Measurements from ENCODE around the gene AK9.
A peak's percentile ranks its signal among the peaks of the same experiment; 100 is the strongest.
"Not testable (repeated sequence)": the region's sequence is repeated elsewhere in the genome, so short reads cannot be mapped to it uniquely, and the experiment has no call there.

The AK9 gene

DNA sequence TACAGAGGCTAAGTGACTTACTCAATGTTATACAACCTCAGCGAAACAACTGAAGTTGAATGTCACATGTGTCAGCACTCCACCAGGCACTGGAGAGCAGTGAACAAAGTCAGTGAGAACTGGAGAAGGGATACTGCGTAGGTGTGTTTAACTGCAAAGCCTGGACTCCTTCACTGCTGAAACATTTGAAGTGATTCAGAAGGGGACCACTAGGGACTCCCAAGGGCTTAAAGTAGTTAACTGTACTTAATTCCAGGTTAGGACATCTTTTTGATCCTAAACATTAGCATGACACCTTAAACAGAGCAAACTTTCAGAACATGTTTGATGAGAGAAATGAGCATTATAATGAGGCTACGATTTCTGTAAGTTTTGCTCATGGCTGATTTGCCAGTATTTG, 163.0 kb downstream of the AK9 start:
- no peak for DNase-seq (ENCODE audit: low read depth)
- TF ChIP-seq, protein P1, sequence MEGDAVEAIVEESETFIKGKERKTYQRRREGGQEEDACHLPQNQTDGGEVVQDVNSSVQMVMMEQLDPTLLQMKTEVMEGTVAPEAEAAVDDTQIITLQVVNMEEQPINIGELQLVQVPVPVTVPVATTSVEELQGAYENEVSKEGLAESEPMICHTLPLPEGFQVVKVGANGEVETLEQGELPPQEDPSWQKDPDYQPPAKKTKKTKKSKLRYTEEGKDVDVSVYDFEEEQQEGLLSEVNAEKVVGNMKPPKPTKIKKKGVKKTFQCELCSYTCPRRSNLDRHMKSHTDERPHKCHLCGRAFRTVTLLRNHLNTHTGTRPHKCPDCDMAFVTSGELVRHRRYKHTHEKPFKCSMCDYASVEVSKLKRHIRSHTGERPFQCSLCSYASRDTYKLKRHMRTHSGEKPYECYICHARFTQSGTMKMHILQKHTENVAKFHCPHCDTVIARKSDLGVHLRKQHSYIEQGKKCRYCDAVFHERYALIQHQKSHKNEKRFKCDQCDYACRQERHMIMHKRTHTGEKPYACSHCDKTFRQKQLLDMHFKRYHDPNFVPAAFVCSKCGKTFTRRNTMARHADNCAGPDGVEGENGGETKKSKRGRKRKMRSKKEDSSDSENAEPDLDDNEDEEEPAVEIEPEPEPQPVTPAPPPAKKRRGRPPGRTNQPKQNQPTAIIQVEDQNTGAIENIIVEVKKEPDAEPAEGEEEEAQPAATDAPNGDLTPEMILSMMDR (IDR thresholded peaks at IDR 0.05; ENCODE audit: control insufficient read depth, extremely low read depth, insufficient read depth), result no peak
- H3K4me3 ChIP-seq (ENCODE audit: low read depth, low read length), result no peak overlapping the region

DNA sequence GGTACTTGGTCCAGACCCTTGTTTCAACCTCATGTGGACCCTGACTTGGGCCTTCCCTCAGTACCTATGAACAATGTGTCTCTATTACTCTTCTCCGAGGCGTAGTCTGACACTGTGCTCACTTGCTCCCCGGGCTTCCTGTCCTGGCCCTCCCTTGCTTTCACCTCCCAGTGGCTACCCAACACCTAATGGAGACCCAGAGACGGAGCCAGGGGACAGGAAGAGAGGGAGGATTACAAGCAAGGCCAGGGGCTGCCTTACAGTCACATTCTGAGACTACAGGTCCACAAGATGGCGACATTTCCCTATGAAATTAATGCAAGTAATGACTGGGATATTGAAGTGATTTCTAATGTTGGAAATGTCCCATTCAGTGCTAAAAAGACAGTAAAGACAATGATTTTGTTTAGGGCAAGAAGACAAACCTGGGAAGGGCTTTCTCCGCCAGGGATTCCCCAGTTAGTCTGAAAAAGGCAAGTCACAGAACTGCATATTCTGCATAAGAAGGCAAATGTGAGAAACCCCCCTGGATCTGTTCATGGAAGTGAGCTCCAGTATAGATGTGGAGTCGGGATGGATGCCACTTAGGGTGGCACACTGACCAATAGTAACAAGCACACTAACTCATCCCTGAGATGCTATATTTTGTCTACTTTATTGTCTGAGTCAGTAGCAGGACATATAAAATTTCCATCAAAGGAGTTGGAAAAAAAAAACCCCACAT, 163.9 kb downstream of the AK9 start:
- TF ChIP-seq, protein P1 (IDR thresholded peaks at IDR 0.05; ENCODE audit: control insufficient read depth, extremely low read depth, insufficient read depth), result peak; percentile 82
- H3K4me3 ChIP-seq (ENCODE audit: low read depth, low read length), result no peak overlapping the region
- DNase-seq (ENCODE audit: low read depth), result peak; percentile 46

DNA sequence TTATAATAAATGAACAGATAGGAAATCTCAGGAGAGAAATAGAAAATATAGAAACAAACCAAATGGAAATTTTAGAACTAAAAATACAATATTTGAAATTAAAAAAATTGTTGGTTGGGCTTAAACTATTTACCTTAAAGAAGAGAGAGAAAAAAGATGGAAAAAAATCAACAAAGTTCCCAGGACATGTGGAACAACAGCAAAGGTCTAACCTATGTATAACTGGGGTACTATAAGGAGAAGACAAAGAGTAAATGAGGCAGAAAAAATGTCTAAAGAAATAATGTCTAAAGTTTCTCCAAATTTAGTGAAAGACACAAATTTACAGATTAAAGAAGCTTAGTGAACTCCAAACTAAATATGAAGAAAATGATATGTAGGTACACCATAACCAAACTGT, 166.9 kb downstream of the AK9 start:
- no peak for DNase-seq (ENCODE audit: low read depth)
- no peak overlapping the region for H3K4me3 ChIP-seq (ENCODE audit: low read depth, low read length)
- TF ChIP-seq, protein P1 (IDR thresholded peaks at IDR 0.05; ENCODE audit: control insufficient read depth, extremely low read depth, insufficient read depth), result no peak

DNA sequence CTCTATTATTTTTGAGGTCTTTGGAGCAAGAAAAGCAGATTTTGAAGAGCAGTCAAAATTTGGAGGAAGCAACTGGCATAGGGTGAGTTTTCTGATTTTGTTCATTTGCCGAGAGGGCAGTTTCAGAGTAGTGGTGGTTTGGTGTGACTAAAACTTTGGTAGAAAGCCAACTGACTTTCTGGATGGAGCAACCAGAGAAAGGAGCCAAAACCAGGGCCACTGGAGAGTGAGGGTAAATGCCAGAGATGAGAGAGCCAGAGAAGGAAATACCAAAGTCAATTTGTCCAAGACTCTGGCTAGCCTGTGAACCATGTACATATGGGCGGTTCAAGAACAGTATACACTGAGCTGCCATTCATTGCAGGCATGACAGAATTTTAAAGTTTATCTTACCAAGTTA, 167.5 kb downstream of the AK9 start:
- DNase-seq (ENCODE audit: low read depth), result no peak
- TF ChIP-seq, protein P1 (IDR thresholded peaks at IDR 0.05; ENCODE audit: control insufficient read depth, extremely low read depth, insufficient read depth), result no peak
- no peak overlapping the region for H3K4me3 ChIP-seq (ENCODE audit: low read depth, low read length)

DNA sequence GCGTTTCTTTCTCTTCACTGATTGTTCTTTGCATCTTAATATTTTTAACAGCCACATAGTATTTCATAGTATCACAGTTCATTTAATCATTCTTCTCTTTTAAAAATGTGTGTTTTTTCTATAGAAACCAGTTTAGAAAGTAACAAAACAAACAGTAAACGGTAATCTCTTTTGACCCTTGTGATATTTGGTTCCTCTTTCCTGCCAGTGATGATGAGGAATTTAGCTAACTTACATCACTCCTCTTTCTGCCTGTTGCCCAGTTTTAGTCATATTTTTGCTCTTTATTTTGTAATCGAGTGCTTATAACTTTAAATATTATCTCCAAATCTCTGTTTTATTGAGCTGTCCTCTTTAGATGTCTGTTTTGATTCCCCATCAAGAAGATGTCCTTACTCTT, 169.9 kb downstream of the AK9 start:
- TF ChIP-seq, protein P1 (IDR thresholded peaks at IDR 0.05; ENCODE audit: control insufficient read depth, extremely low read depth, insufficient read depth), result no peak
- DNase-seq (ENCODE audit: low read depth), result no peak
- no peak overlapping the region for H3K4me3 ChIP-seq (ENCODE audit: low read depth, low read length)

DNA sequence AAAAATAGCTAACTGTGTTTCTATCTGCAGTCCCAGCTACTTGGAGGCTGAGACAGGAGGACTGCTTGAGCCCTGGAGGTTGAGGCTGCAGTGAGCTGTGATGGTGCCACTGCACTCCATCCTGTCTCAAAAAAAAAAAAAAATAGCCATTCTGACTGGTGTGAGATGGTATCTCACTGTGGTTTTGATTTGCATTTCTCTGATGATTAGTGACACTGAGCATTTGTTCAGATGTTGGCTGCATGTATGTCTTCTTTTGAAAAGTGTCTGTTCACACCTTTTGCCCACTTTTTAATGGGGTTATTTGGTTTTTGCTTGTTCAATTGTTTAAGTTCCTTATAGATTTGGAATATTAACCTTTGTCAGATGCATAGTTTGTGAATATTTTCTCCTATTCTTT, 171.4 kb downstream of the AK9 start:
- not testable (repeated sequence) for H3K4me3 ChIP-seq (ENCODE audit: low read depth, low read length); DNase-seq (ENCODE audit: low read depth)

DNA sequence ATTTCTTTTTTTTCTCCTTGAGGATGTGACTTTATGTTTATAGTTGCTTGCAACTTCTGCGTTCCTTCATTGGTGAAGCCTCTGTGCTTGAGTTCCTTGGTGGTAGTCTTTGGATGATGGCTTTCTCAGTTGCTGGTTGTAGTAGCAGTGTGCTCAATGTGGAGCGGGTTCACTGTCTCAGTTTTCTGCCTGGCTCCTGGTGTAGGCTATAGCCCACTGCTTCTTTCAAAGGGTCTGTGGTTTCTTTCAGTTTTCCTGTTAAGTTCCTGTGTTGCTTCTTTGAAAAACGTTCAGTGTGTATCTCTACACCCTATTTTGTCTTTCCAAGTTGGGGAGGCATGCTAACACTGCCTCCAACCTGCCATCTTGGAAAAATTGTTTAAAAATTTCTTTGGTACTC, 174.1 kb downstream of the AK9 start:
- TF ChIP-seq, protein P1 (IDR thresholded peaks at IDR 0.05; ENCODE audit: control insufficient read depth, extremely low read depth, insufficient read depth), result no peak
- DNase-seq (ENCODE audit: low read depth), result no peak
- H3K4me3 ChIP-seq (ENCODE audit: low read depth, low read length), result no peak overlapping the region

Data from LNCaP clone FGC (cell line).